ENCODE measurements around the gene CAMKMT.

DNA sequence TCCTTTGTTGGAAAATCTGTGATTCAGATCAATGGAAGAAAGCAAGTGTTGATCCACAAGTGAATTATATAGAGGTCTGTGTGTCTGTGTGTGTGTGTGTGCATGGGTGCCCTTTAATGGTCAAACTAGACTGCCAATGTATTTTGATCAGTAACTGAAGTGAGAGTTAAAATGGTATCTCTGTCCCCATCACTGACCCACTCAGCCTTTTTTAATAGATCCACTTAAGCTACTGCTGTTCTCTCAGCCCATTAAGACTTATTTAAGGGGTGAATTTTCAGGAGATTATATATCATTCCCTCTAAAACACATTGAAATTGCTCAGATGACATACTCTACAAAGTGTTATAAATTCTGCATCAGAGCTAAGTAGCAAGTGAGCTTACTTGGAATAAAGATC is 386.0 kb downstream of the CAMKMT start:
- TF ChIP-seq, protein P1, sequence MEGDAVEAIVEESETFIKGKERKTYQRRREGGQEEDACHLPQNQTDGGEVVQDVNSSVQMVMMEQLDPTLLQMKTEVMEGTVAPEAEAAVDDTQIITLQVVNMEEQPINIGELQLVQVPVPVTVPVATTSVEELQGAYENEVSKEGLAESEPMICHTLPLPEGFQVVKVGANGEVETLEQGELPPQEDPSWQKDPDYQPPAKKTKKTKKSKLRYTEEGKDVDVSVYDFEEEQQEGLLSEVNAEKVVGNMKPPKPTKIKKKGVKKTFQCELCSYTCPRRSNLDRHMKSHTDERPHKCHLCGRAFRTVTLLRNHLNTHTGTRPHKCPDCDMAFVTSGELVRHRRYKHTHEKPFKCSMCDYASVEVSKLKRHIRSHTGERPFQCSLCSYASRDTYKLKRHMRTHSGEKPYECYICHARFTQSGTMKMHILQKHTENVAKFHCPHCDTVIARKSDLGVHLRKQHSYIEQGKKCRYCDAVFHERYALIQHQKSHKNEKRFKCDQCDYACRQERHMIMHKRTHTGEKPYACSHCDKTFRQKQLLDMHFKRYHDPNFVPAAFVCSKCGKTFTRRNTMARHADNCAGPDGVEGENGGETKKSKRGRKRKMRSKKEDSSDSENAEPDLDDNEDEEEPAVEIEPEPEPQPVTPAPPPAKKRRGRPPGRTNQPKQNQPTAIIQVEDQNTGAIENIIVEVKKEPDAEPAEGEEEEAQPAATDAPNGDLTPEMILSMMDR (conservative IDR thresholded peaks at IDR 0.05; ENCODE audit: low read depth, low read length) = no peak
- TF ChIP-seq EZH2 (IDR thresholded peaks at IDR 0.05; ENCODE audit: low read length, unreplicated experiment) = no peak

Data from PC-3 (cell line).